ENCODE data around the gene KIAA0232.
A peak's percentile ranks its signal among the peaks of the same experiment; 100 is the strongest.

KIAA0232 gene

DNA sequence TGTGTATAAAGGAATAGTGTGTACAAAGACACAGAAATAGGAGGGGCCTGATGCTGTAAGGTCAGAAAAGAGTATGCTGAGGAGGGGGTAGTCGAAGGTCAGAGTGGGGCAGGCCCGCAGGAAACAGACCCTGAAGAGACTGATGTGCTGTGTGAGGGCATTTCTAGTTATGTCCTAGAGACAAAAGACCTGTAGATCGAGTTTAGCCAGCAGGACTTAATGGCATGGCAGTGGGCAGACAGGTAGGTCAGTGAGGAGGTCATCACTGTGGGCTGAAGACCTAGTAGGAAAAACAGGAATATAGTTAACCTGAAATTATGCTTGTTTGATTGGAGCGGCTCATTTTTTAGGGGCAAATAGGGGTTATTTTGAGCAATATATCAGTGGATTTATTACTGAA lies 57.1 kb downstream of the KIAA0232 start:
- no peak overlapping the region for H3K4me3 ChIP-seq (ENCODE audit: low read depth, low read length)
- DNase-seq (ENCODE audit: low read depth) = no peak
- TF ChIP-seq CTCF (IDR thresholded peaks at IDR 0.05; ENCODE audit: low read depth, low read length) = no peak
- TF ChIP-seq, protein P1, sequence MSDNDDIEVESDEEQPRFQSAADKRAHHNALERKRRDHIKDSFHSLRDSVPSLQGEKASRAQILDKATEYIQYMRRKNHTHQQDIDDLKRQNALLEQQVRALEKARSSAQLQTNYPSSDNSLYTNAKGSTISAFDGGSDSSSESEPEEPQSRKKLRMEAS (IDR thresholded peaks at IDR 0.05; ENCODE audit: low read depth, low read length) = no peak
- no peak for TF ChIP-seq MYC (IDR thresholded peaks at IDR 0.05; ENCODE audit: low read depth, low read length)
- no peak for TF ChIP-seq POLR2A (IDR thresholded peaks at IDR 0.05; ENCODE audit: extremely low read depth, insufficient read length)

DNA sequence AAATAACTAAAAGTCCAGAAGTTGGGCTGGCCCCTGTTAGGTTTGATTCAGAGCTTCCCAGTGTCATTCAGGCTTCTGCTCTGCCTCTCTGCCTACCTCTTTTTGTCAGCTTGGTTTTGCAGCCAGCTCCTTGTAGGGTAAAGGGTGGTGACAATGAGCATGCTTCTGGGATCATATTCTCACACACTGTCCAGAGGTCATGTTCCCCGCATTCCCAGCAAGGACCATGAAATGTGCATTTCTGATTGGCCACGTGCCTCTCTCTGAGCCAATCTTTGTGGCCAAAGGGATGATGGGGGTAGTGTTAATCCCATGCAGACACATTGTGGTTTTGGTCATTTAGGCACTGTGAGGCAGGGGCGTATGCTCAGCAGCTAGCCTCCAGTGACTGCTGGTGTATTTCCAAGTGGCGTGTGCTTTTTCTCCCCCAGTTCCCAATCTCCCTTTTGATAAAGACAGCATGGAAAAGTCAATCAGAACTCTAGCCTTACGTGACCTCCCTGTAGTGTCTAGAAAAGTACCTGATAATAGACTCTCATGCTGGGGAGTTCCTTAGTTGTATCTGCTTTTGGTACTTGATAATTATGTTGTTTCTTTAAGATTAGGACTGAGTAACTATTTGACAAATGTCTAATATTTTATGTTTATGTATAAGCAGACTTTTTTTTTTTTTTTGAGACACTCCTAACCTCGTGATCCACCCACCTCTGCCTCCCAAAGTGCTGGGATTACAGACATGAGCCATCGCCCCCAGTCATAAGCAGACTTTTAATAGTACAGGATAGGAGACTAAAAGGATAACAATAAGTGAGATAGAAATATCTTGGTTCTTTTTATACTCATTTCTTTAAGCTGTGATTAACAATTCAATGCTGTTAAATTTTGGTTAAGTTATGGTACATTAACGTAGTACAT lies 57.8 kb downstream of the KIAA0232 start:
- no peak overlapping the region for H3K4me3 ChIP-seq (ENCODE audit: low read depth, low read length)
- TF ChIP-seq CTCF (IDR thresholded peaks at IDR 0.05; ENCODE audit: low read depth, low read length) (no peak), MYC (IDR thresholded peaks at IDR 0.05; ENCODE audit: low read depth, low read length) (no peak), POLR2A (IDR thresholded peaks at IDR 0.05; ENCODE audit: extremely low read depth, insufficient read length) (no peak)
- TF ChIP-seq, protein P1 (IDR thresholded peaks at IDR 0.05; ENCODE audit: low read depth, low read length) = no peak
- DNase-seq (ENCODE audit: low read depth) = peak; percentile 33

DNA sequence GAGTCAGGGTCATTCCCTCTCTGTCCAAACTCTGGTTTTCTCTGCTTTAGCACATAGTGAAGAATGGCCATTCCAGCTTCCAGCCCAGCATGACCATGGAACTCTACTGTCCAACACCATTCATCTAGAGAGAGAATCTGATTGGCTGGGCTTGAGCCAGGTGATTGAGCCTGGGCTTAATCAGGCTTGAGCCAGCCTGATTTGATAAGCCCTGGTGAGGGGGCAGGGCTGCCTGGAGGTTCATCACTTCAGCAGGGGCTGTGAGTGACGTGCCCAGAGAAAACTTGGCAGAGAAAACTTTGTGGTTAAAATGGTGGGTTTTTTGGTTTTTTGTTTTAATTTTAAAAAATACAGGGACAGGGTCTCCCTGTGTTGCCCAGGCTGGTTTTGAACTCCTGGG lies 62.5 kb downstream of the KIAA0232 start:
- TF ChIP-seq, protein P1 (IDR thresholded peaks at IDR 0.05; ENCODE audit: low read depth, low read length) = no peak
- TF ChIP-seq POLR2A (IDR thresholded peaks at IDR 0.05; ENCODE audit: extremely low read depth, insufficient read length) = no peak
- H3K4me3 ChIP-seq (ENCODE audit: low read depth, low read length) = no peak overlapping the region
- DNase-seq (ENCODE audit: low read depth) = no peak

- no peak for TF ChIP-seq CTCF (IDR thresholded peaks at IDR 0.05; ENCODE audit: low read depth, low read length)
- TF ChIP-seq, protein P1 (IDR thresholded peaks at IDR 0.05; ENCODE audit: low read depth, low read length) = no peak
- H3K4me3 ChIP-seq (ENCODE audit: low read depth, low read length) = no peak overlapping the region
Observed at GRCh38 chr4:6845574-6845973, 63.0 kb downstream of the KIAA0232 start.

DNA sequence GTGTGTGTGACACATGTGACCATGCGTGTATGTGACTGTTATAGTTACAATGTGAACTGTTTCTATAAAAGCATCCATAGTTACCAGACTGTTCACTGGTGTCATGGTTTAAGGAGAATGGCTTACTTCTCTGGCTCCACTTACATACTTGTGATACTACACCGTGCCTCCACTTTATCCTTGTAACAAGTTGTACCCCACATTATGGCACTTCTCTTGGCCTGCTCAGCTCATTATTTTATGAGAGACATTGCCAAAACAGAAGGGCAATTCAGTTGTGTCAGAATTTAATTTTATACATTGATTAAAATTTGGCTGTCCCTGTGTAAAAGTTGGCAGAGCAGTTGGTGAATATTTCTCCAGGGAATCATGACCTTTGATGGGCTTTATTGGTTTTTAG lies 64.7 kb downstream of the KIAA0232 start:
- H3K4me3 ChIP-seq (ENCODE audit: low read depth, low read length) = no peak overlapping the region
- DNase-seq (ENCODE audit: low read depth) = no peak
- TF ChIP-seq MYC (IDR thresholded peaks at IDR 0.05; ENCODE audit: low read depth, low read length) (no peak), CTCF (IDR thresholded peaks at IDR 0.05; ENCODE audit: low read depth, low read length) (no peak), POLR2A (IDR thresholded peaks at IDR 0.05; ENCODE audit: extremely low read depth, insufficient read length) (no peak)
- TF ChIP-seq, protein P1 (IDR thresholded peaks at IDR 0.05; ENCODE audit: low read depth, low read length) = no peak

More at GRCh38 chr4:6845574-6845973, 63.0 kb downstream of the KIAA0232 start:
- no peak for DNase-seq (ENCODE audit: low read depth)

DNA sequence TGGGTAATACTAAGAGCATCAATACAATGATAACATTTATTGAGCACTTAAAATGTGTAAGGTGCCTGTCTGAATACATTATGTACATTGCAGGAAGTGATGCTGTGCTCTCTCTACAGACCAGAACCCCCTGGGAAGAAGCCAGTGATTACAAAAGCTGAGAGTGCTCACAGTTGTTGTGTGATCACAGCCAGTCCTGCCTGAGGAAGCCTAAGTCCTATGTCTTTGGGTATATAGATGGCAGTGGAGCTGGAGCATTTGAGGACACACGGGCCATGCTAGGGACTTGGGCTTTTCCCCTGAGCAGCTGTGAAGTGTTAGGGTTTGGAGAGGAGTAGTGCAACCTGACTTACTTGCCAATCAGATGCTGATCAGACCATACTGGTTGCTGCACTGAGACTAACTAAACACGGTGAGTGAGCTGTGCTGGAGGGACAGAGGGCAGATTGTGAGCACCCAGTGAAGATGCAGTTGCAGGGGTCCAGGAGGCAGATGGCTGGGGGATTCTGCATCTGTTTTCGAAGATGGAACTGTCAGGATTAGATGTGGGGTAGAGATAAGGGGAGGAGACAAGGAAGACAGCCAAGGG lies 66.3 kb downstream of the KIAA0232 start:
- TF ChIP-seq MYC (IDR thresholded peaks at IDR 0.05; ENCODE audit: low read depth, low read length) (no peak), CTCF (IDR thresholded peaks at IDR 0.05; ENCODE audit: low read depth, low read length) (no peak), POLR2A (IDR thresholded peaks at IDR 0.05; ENCODE audit: extremely low read depth, insufficient read length) (no peak)
- TF ChIP-seq, protein P1 (IDR thresholded peaks at IDR 0.05; ENCODE audit: low read depth, low read length) = no peak
- no peak for DNase-seq (ENCODE audit: low read depth)
- H3K4me3 ChIP-seq (ENCODE audit: low read depth, low read length) = no peak overlapping the region

Data from NB4 (cell line).